HG03060 (cell line): ENCODE results near the gene DVL1.

Source experiments
- ATAC-seq: cut with Tn5 transposase; IDR thresholded peaks from one replicate; pipeline ENCODE4 v1.9.1; 2021; ENCODE audit warnings: low read depth, moderate number of reproducible peaks; ENCODE audit not compliant: unreplicated experiment

The DVL1 gene

DNA sequence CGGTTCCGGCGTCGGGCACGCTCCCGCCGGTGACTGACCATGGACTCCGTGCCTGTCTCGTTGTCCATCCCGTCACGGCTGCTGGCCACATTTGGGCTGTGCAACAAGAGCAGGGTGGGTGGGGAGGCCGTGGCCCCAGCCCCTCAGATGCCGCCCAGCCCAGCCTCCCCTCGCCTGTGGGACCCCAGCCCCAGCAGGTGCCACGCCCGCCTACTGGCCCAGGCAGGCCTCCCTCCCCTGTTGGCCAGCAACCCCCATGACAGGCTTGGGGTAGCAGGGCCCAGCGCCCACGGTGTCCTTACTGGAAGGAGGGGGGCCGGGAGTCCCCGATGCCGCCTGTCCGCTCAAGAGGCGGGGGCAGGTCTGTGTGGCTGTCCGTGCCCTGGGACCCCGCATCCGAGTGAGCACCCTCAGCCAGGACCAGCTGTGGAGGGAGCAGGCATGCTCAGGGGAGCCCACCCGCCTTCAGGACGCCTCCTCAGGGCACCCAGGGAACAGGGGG, 7.1 kb downstream of the DVL1 start:
- no peak for ATAC-seq

DNA sequence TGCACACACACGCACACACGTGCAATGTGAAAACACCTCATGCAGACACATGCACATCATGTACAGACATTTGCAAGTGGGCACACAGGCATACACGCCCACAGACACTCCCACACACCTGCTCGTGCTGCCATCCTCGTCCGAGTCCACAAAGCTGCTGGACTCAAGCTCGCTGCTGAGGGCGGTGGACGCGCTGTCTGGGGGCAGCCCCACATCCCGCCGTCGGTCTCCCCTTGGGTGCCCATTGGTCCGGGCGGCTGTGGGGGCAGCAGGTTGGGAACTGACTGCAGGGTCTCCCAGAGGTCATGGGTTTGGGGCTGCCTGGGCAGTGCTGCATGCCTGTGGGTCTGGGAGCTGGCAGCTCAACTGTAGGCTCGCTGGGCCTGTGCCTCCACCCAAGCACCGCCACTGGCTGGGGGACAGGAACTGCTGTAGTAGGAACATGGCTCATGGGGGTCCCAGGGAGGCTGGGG, 7.6 kb downstream of the DVL1 start:
- no peak for ATAC-seq

DNA sequence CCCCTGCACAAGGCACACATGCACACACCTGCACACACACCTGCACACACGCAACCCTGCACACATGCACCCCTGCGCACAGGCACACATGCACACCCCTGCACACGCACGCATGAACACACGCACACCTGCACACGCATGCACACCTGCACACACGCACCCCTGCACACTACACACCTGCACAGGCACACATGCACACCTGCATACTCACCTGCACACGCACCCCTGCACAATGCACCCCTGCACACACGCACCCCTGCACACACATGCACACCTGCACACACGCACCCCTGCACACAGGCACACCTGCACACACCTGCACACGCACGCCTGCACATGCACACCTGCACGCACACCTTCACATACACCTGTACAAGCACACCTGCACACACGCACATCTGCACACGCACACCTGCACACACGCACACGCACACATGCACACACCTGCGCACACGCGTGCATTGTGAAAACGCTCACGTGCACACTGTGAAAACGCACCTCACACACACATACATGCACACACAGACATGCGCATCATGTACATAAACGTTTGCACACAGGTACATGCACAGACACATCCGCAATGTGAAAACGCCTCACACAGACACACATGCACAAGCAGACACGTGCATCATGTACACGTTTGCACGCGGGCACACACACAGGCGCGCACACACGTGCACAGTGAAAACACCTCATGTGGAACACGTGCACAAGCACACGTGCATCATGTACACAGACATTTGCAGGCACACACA, 8.2 kb downstream of the DVL1 start:
- ATAC-seq, result no peak

DNA sequence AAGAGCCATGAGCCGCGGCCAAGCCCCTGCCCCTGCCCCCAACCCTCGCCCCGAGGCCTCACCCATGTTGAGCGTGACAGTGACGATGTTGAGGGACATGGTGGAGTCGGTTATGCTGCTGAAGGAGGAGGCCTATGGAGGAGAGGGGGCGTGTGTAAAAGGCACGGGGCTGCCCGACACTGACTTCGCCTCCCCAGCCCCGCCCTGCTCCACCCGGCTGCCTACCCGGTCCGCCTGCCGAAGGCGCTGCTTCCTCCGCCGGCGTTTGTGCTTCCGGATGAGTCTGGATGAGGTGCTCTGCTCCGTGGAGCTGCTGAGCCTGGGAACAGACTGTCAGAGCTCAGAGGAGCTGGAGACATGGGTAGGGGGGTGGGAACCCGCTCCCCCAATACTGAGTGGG, 9.0 kb downstream of the DVL1 start:
- no peak for ATAC-seq

DNA sequence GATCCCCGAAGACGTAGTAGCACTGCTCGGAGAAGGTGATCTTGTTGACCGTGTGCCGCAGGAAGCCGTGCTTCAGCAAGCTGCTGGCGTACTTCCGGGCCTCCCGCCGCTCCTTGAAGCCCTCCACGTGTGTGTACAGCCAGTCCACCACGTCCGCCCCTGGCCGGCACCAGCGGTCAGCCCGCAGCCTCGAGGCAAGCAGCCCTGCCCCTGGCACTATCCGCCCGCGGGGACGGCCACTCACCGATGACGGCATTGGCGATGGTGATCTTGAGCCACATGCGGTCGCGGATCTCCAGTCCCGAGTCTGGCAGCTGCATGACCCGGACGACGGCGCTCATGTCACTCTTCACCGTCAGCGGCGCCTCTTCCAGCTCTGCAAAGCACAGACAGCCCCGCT, 10.9 kb downstream of the DVL1 start:
- no peak for ATAC-seq

DNA sequence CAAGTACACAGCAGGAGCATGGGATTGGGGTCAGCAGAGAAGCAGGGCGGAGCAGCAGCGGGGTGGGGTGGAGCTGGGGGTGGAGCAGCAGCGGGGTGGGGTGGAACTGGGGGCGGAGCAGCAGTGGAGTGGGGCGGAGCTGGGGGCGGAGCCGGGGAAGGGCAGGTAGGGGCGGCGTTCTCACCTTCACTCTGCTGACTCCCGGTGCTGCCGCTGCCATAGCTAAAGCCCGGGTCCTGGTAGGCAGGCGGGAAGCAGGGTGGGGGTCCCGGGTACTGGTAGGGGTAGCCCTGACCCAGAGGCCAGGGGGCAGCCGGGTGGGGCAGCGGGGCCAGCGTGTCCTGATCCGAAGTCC, 11.4 kb downstream of the DVL1 start:
- ATAC-seq, result no peak

DNA sequence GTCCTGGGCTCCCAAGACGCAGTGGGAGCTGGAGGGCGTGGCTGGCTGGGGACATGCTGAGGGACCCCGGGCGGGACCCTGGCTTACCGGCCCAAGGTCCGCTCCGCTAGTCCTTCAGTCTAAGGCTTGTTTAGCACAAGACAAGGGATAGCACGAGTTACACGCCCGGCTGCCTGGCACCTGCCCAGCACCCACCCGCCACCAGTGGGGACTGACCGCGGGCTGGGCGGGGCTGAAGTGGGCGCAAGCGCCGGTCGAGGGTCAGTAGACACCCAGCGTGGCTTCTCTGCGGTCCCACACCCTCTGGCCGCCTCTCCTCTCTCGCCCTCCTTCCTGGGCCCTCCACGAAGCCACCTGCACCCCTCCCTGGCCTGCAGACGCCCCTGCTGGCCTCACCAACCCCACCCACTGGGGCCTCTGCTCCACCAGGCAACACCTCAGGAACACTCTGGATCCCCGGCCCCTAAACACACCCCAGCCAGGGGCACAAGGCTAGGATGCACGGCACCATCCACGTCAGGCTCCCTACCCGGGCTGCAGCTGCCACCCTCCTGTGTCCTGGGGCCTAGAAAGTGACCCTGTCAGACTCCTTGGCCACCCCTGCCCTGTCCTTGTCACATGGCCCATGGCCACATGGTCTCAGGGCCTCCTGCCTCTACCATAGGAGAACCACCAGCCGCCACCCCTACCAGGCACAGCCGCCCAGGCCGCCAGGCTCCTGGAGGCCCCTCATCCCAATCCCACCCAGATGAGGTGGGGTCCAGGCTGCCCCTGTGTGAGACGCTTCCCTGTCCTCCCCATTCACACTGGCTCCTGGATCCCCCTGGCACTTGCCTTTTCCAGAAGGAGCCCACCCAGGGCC, 12.1 kb downstream of the DVL1 start:
- ATAC-seq, result no peak

DNA sequence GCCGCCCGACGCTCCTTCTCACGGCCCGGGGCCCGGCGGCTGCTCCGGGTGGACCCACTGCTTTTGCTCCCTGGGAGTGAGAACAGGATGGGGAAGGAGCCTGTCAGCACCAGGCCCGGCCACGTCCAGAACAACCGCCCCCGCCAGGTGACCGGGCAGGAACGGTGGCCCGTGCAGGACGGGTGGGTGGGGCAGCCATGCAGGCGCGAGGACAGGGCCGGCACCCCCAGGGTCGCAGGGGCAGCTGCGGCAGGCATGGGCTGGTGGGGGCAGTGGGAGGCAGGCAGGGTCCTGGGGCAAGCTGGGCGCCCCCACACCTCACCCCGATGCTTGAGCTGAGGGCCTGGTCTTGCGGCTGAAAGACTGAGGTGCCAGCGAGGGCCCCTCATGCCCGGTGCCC, 12.8 kb downstream of the DVL1 start:
- no peak for ATAC-seq

DNA sequence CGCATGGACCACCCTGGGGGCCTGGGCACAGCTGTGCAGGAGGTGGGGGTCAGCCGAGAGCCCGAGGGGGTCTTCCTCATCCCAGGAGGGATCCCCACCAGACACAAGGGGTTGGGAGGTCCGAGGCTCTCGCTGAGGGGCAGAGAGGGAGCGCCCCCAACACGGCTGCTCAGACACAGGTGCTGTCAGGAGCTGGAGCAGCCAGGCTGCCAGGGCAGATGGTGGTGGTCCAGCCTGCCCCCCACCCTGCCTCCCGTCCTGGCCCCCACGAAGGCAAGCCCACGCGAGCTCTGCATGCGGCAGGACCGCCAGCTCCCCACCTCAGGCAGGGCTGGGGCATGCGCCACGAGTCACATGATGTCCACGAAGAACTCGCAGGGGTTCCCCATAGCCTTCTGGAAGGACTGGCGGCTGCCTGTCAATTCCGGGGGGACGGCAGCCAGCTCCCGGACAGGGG, 13.4 kb downstream of the DVL1 start:
- no peak for ATAC-seq

DNA sequence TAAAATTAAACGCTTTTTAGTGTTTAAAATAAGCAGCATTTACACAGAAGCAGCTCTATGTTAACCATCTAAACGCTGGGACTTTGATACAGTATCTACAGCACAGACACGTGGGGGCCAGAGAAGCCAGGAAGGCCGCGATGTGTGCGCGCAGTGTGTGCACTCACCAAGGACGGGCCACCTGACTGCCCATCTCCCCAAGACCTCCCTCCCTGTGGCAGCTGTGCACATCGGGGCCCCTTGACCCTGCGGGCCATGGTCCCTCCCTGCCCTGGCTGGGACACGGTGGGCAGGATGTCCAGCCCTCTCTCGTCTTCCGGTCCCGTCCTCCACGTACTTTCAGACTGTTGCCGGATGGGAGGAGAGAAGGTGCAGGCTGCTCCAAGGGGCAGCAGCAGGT, 13.9 kb downstream of the DVL1 start:
- ATAC-seq, result no peak

DNA sequence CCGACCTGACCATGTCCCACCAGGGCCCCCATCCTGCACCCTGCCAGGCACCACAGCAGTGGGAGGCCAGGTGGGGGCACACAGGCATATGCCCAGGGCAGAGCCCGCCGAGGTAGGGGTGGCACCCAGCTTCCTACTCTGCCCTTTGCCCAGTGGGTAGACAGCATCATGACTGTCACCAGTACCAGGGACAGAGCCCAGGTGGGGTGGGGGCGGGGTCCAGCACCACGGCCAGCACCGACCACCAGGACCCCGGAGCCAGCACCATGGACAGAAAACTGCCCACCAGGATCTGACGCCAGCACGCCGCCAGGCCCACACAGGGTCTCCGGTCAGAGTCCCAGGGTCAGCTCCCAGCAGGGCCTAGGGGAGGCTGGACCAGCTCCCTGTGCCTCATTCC, 14.4 kb downstream of the DVL1 start:
- no peak for ATAC-seq

DNA sequence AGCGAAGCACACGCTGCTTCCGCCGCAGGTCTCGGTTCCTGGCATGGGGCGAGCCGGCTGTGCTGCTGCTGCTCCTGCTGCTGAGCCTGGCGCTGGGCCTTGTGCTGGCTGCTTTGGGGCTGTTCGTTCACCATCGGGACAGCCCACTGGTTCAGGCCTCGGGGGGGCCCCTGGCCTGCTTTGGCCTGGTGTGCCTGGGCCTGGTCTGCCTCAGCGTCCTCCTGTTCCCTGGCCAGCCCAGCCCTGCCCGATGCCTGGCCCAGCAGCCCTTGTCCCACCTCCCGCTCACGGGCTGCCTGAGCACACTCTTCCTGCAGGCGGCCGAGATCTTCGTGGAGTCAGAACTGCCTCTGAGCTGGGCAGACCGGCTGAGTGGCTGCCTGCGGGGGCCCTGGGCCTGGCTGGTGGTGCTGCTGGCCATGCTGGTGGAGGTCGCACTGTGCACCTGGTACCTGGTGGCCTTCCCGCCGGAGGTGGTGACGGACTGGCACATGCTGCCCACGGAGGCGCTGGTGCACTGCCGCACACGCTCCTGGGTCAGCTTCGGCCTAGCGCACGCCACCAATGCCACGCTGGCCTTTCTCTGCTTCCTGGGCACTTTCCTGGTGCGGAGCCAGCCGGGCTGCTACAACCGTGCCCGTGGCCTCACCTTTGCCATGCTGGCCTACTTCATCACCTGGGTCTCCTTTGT, 15.5 kb downstream of the DVL1 start:
- ATAC-seq, result no peak

DNA sequence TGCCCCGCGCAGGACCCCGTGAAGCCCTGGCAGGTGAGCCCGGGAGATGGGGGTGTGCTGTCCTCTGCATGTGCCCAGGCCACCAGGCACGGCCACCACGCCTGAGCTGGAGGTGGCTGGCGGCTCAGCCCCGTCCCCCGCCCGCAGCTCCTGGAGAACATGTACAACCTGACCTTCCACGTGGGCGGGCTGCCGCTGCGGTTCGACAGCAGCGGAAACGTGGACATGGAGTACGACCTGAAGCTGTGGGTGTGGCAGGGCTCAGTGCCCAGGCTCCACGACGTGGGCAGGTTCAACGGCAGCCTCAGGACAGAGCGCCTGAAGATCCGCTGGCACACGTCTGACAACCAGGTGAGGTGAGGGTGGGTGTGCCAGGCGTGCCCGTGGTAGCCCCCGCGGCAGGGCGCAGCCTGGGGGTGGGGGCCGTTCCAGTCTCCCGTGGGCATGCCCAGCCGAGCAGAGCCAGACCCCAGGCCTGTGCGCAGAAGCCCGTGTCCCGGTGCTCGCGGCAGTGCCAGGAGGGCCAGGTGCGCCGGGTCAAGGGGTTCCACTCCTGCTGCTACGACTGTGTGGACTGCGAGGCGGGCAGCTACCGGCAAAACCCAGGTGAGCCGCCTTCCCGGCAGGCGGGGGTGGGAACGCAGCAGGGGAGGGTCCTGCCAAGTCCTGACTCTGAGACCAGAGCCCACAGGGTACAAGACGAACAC, 16.3 kb downstream of the DVL1 start:
- no peak for ATAC-seq

DNA sequence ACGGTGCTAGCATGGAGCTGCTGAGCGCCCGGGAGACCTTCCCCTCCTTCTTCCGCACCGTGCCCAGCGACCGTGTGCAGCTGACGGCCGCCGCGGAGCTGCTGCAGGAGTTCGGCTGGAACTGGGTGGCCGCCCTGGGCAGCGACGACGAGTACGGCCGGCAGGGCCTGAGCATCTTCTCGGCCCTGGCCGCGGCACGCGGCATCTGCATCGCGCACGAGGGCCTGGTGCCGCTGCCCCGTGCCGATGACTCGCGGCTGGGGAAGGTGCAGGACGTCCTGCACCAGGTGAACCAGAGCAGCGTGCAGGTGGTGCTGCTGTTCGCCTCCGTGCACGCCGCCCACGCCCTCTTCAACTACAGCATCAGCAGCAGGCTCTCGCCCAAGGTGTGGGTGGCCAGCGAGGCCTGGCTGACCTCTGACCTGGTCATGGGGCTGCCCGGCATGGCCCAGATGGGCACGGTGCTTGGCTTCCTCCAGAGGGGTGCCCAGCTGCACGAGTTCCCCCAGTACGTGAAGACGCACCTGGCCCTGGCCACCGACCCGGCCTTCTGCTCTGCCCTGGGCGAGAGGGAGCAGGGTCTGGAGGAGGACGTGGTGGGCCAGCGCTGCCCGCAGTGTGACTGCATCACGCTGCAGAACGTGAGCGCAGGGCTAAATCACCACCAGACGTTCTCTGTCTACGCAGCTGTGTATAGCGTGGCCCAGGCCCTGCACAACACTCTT, 17.0 kb downstream of the DVL1 start:
- no peak for ATAC-seq

DNA sequence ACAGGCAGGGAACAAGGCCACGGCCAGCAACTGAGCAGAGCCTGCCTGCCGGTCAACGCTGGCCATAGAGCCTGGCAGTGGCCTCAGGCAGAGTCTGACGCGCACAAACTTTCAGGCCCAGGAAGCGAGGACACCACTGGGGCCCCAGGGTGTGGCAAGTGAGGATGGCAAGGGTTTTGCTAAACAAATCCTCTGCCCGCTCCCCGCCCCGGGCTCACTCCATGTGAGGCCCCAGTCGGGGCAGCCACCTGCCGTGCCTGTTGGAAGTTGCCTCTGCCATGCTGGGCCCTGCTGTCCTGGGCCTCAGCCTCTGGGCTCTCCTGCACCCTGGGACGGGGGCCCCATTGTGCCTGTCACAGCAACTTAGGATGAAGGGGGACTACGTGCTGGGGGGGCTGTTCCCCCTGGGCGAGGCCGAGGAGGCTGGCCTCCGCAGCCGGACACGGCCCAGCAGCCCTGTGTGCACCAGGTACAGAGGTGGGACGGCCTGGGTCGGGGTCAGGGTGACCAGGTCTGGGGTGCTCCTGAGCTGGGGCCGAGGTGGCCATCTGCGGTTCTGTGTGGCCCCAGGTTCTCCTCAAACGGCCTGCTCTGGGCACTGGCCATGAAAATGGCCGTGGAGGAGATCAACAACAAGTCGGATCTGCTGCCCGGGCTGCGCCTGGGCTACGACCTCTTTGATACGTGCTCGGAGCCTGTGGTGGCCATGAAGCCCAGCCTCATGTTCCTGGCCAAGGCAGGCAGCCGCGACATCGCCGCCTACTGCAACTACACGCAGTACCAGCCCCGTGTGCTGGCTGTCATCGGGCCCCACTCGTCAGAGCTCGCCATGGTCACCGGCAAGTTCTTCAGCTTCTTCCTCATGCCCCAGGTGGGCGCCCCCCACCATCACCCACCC, 17.9 kb downstream of the DVL1 start, which contains the start of gene TAS1R3:
TSS of gene TAS1R3 (plus strand) at position 213 of the 898 bp plus-strand sequence. CDS start at position 279, 66 bp downstream.
- ATAC-seq, result no peak

DNA sequence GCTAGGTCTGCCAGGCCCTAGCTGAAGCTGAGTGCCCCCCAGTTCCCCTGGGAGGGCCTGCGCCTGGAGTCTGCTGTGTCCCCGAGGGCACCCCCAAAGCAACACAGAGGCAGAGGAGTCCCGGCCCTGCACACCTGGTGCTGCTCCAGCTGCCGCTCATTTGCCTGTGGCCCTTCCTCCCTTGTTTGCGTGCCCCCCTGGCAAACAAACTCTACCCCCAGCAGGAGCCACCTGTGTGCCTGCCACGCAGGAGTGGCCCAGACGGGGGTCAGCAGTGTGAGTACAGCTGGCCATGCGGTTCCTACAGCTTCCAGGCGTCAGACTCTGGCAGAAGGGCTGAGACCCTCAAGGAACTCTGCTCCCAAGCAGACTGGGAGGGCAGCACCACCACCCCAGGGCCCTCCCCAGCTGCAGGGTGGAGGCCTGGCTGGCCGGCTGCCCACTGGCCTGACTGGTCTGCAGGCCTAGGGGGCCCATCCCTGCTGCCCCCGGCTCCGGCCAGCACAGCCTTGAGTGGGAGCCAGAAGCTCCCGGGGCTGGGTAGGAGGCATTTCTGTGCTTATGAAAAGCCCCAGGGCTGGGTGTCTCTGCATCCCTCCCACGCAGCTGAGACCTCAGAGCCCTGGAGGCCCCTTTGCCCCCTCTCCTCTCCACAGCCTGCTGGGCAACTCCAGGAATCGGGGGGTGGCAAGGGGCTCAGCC, 18.7 kb downstream of the DVL1 start:
- no peak for ATAC-seq

DNA sequence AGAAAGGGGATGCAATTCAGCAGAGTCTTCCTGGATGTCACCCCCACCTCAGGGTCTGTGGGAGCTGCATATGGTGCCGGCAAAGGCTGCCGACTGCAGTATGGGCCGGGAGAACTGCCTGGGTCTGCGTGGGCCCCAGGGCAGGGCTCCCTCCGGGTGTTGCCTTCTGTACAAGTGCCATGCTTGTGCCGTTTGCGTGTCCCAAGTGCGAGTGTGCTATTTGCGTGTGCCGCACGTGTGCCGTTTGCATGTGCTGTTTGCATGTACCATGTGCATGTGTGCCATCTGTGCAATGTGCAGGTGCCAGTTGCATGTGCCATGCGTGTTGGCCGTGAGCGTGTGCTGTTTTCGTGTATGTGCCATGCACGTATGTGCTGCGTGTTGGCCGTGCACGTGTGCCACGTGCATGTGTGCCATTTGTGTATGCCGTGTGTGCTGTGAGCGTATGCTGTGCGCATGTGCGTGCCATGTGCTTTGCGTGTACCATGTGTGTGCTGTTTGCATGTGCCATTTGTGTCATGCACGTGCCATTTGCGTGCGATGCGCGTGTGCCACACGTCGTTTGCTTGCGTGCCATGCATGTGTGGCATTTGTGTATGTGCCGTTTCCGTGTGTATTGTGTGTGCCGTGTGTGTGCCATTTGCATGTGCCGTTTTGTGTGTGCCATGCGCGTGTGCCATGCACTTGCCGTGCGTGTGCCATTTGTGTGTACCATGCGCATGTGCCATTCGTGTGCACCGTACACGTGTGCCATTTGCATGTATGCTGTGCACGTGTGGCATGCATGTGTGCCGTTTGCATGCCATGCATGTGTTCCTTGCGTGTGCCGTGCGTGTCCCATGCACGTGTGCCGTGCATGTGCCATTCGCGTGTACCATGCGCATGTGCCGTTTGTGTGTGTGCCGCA, 19.7 kb downstream of the DVL1 start:
- ATAC-seq, result no peak
